Pulmonary artery endothelial cell (primary cell): ENCODE data around the gene EXOC7. TPM values are rescaled to one million over a fixed set of nuclear protein-coding genes. Genes with fewer than 3 reads are reported as not detected.
"Not testable (repeated sequence)": the region's sequence is repeated elsewhere in the genome, so short reads cannot be mapped to it uniquely, and the experiment has no call there.

Experiments
- DNase-seq: peaks from one replicate; pipeline ENCODE4 v3.0.0-alpha.2; 2011; ENCODE audit warnings: low read depth, low spot score
- total RNA-seq: library from RNA; depleted of rRNA; stranded (reverse); fragments of >200 nt; gene quantifications from 2 replicates; pipeline ENCODE4 v1.2.3, GENCODE V29; 2014

The EXOC7 gene
- total RNA-seq, 1 donor from 2014 or later: 82.1 TPM

GRCh38 chr17:76074390-76075363 lies 28.9 kb downstream of the EXOC7 start, which contains the start of gene GALR2:
TSS of gene GALR2 (plus strand) at chr17:76074781. CDS start at chr17:76074884, 103 bp downstream.
- DNase-seq: no peak

- DNase-seq: peak; percentile 80
These were observed 31.3 kb downstream of the EXOC7 start, which contains the start of gene SRP68 for GRCh38 chr17:76072148-76072858. TSS of gene SRP68 (minus strand) at chr17:76072517. CDS start at chr17:76072491, 26 bp downstream.

GRCh38 chr17:76071531-76072147 lies 31.9 kb downstream of the EXOC7 start:
- no peak for DNase-seq

GRCh38 chr17:76065775-76066174 lies 37.8 kb downstream of the EXOC7 start:
- DNase-seq: no peak

- DNase-seq: no peak
These were observed 39.6 kb downstream of the EXOC7 start for GRCh38 chr17:76063875-76064546.

GRCh38 chr17:76058264-76058663 lies 45.3 kb downstream of the EXOC7 start:
- not testable (repeated sequence) for DNase-seq

GRCh38 chr17:76056882-76057281 lies 46.7 kb downstream of the EXOC7 start:
- no peak for DNase-seq

GRCh38 chr17:76054112-76054476 lies 49.5 kb downstream of the EXOC7 start:
- no peak for DNase-seq

GRCh38 chr17:76053246-76054111 lies 50.1 kb downstream of the EXOC7 start:
- DNase-seq: peak; percentile 57

- DNase-seq: no peak
These were observed 52.0 kb downstream of the EXOC7 start for GRCh38 chr17:76051561-76051960.

GRCh38 chr17:76050538-76051467 lies 52.8 kb downstream of the EXOC7 start:
- DNase-seq: no peak

- DNase-seq: no peak
These were observed 53.6 kb downstream of the EXOC7 start for GRCh38 chr17:76049836-76050537.

GRCh38 chr17:76049239-76049638 lies 54.3 kb downstream of the EXOC7 start:
- DNase-seq: no peak

GRCh38 chr17:76048711-76049110 lies 54.9 kb downstream of the EXOC7 start:
- DNase-seq: no peak

- no peak for DNase-seq
These were observed 55.5 kb downstream of the EXOC7 start for GRCh38 chr17:76048025-76048605.

GRCh38 chr17:76046064-76046463 lies 57.5 kb downstream of the EXOC7 start:
- DNase-seq: no peak

- DNase-seq: not testable (repeated sequence)
These were observed 59.0 kb downstream of the EXOC7 start for GRCh38 chr17:76044475-76045007.

- DNase-seq: not testable (repeated sequence)
These were observed 60.7 kb downstream of the EXOC7 start for GRCh38 chr17:76042868-76043267.
